NT2/D1 (cell line): Measurements from ENCODE around the gene TSR3.

Experiments used
- SUZ12 ChIP-seq: IDR thresholded peaks from 2 replicates; pipeline ENCODE4 v1.6.1; 2011; ENCODE audit not compliant: insufficient read length, insufficient read depth; ENCODE audit errors: extremely low read depth
- YY1 ChIP-seq: IDR thresholded peaks from 2 replicates; pipeline ENCODE4 v1.6.1; 2011; ENCODE audit not compliant: insufficient read length, insufficient read depth
- ZNF274 ChIP-seq: IDR thresholded peaks from 2 replicates; pipeline ENCODE4 v1.6.1; 2011; ENCODE audit warnings: mild to moderate bottlenecking, low read depth, low read length

GRCh38 chr16:1363501-1364041 is 11.9 kb upstream of the TSR3 start:
- TF ChIP-seq YY1 (no peak), ZNF274 (no peak), SUZ12 (no peak)
